IMR-90 (cell line): ENCODE results near the gene PDHB. TPM values are rescaled to one million over a fixed set of nuclear protein-coding genes. Genes with fewer than 3 reads are reported as not detected.

Experiments used
- ATAC-seq: fragments of 200-7000 bp; cut with Tn5 transposase; 2 replicates; pipeline ENCODE4 v1.9.1; 2020; ENCODE audit warnings: low read depth, mild to moderate bottlenecking, moderate library complexity
- BruUV-seq: library from RNA; stranded (reverse); fragments of 400-500 nt; replicated peaks from 2 replicates; lab custom pipeline; 2021; lab: Mats Ljungman, UMichigan
- CTCF ChIA-PET: fragments of 300-600 bp; formaldehyde crosslinking; extraction: SDS; loops from one replicate; lab custom pipeline; 2021; ENCODE audit warnings: antibody characterized with exemption; lab: Yijun Ruan, JAX
- POLR2A ChIA-PET: fragments of 300-600 bp; sonication (Branson Sonifier 250); formaldehyde crosslinking; loops from one replicate; lab custom pipeline; 2022; ENCODE audit warnings: antibody characterized with exemption; ENCODE audit not compliant: unreplicated experiment; lab: Charles Lee
- DNase-seq: peaks from one replicate; pipeline ENCODE4 v3.0.0; 2013
- H2AFZ ChIP-seq: replicated peaks from 2 replicates; pipeline ENCODE3; 2013; ENCODE audit warnings: low read length, mild to moderate bottlenecking; ENCODE audit not compliant: poor library complexity
- H2AK5ac ChIP-seq: 2 replicates; pipeline ENCODE4 v1.6.1; 2013; ENCODE audit warnings: low read depth, low read length, inconsistent platforms
- H2AK9ac ChIP-seq: replicated peaks from 2 replicates; pipeline ENCODE3; 2013; ENCODE audit warnings: mild to moderate bottlenecking, low read depth, low read length, moderate library complexity; ENCODE audit not compliant: poor library complexity
- H2BK120ac ChIP-seq: 2 replicates; pipeline ENCODE4 v1.6.1; 2013; ENCODE audit warnings: low read depth, low read length, inconsistent platforms
- H2BK15ac ChIP-seq: 3 replicates; pipeline ENCODE4 v1.6.1; 2013; ENCODE audit warnings: low read depth, low read length, inconsistent platforms
- H2BK20ac ChIP-seq: 2 replicates; pipeline ENCODE4 v1.6.1; 2013; ENCODE audit warnings: low read depth, mild to moderate bottlenecking, inconsistent platforms, low read length, moderate library complexity
- H2BK5ac ChIP-seq: 2 replicates; pipeline ENCODE4 v1.6.1; 2013; ENCODE audit warnings: mild to moderate bottlenecking, low read depth, low read length, inconsistent platforms; ENCODE audit not compliant: poor library complexity, severe bottlenecking
- H3K14ac ChIP-seq: replicated peaks from 2 replicates; pipeline ENCODE4 v1.6.1; 2013; ENCODE audit warnings: low read depth, low read length, inconsistent platforms
- H3K18ac ChIP-seq: 2 replicates; pipeline ENCODE4 v1.6.1; 2013; ENCODE audit warnings: low read depth, low read length, control low read depth
- H3K23ac ChIP-seq: 2 replicates; pipeline ENCODE4 v1.6.1; 2013; ENCODE audit warnings: low read depth, low read length, inconsistent platforms
- H3K27ac ChIP-seq: 2 replicates; pipeline ENCODE4 v1.5.1; 2013; ENCODE audit warnings: mild to moderate bottlenecking, control low read depth, low read length; ENCODE audit not compliant: insufficient read depth
- H3K27me3 ChIP-seq: 2 replicates; pipeline ENCODE4 v1.6.1; 2013; ENCODE audit warnings: low read length; ENCODE audit not compliant: control insufficient read depth, insufficient read depth
- H3K36me3 ChIP-seq: 2 replicates; pipeline ENCODE4 v1.6.1; 2013; ENCODE audit warnings: low read length, mixed read lengths; ENCODE audit not compliant: control insufficient read depth, insufficient read depth
- H3K4ac ChIP-seq: 2 replicates; pipeline ENCODE4 v1.6.1; 2013; ENCODE audit warnings: low read depth, low read length, inconsistent platforms
- H3K4me1 ChIP-seq: 2 replicates; pipeline ENCODE4 v1.6.1; 2013; ENCODE audit warnings: low read length, mixed read lengths; ENCODE audit not compliant: control insufficient read depth, insufficient read depth
- H3K4me2 ChIP-seq: 2 replicates; pipeline ENCODE4 v1.6.1; 2013; ENCODE audit warnings: low read depth, mild to moderate bottlenecking, control low read depth, low read length, moderate library complexity
- H3K4me3 ChIP-seq: 2 replicates; pipeline ENCODE4 v1.5.1; 2013; ENCODE audit warnings: low read depth, mild to moderate bottlenecking, control low read depth, low read length, moderate library complexity; ENCODE audit not compliant: insufficient read depth
- H3K56ac ChIP-seq: 2 replicates; pipeline ENCODE4 v1.6.1; 2013; ENCODE audit warnings: low read length, inconsistent platforms; ENCODE audit not compliant: insufficient read depth; ENCODE audit errors: extremely low read depth
- H3K79me1 ChIP-seq, 2 experiments: 2 replicates each; pipeline ENCODE4 v1.6.1; 2013; ENCODE audit warnings: low read length in 2 of 2, inconsistent platforms in 1 of 2, low read depth in 1 of 2
- H3K9ac ChIP-seq: 2 replicates; pipeline ENCODE4 v1.6.1; 2013; ENCODE audit warnings: low read depth, low read length, control low read depth
- H3K9me1 ChIP-seq: 2 replicates; pipeline ENCODE4 v1.6.1; 2013; ENCODE audit warnings: low read length, inconsistent platforms; ENCODE audit not compliant: insufficient read depth
- H3K9me3 ChIP-seq: 2 replicates; pipeline ENCODE4 v1.6.1; 2013; ENCODE audit warnings: low read length; ENCODE audit not compliant: control insufficient read depth, insufficient read depth
- H4K20me1 ChIP-seq: 2 replicates; pipeline ENCODE4 v1.6.1; 2013; ENCODE audit warnings: low read length, inconsistent platforms; ENCODE audit not compliant: insufficient read depth
- H4K5ac ChIP-seq: 2 replicates; pipeline ENCODE4 v1.6.1; 2013; ENCODE audit warnings: mild to moderate bottlenecking, low read depth, low read length, control low read depth
- H4K8ac ChIP-seq, 2 experiments: 2 replicates each; pipeline ENCODE4 v1.6.1; 2013; ENCODE audit warnings: low read depth in 2 of 2, low read length in 2 of 2, control low read depth in 1 of 2, inconsistent platforms in 1 of 2
- H4K91ac ChIP-seq: 2 replicates; pipeline ENCODE4 v1.6.1; 2013; ENCODE audit warnings: low read depth, low read length, inconsistent platforms; ENCODE audit not compliant: insufficient read depth
- FOS ChIP-seq: fragments of 150-350 bp; IDR thresholded peaks from 2 replicates; pipeline ENCODE4 v1.6.1; 2016; ENCODE audit warnings: low read depth, low read length
- RAD21 ChIP-seq: IDR thresholded peaks from 2 replicates; pipeline ENCODE4 v1.6.1; 2012; ENCODE audit warnings: low read length, improper control_type of control experiment
- RCOR1 ChIP-seq: IDR thresholded peaks from 2 replicates; pipeline ENCODE4 v1.6.1; 2012; ENCODE audit warnings: mild to moderate bottlenecking, low read length, improper control_type of control experiment; ENCODE audit not compliant: insufficient replicate concordance
- WGBS, 2 experiments: methylation state at CpG; one replicate each; pipeline versions ENCODE4 v1.1.5 to v1.1.7; 2013; ENCODE audit warnings: missing lambda C conversion rate in 2 of 2; ENCODE audit not compliant: insufficient read length in 1 of 2; ENCODE audit errors: extremely low coverage in 2 of 2; 5-methylcytosine and 5-hydroxymethylcytosine counted together
- dilution Hi-C: fragments of 300-500 bp; cut with HindIII; formaldehyde crosslinking; loops from one replicate; pipeline ENCODE4 v1.14.3; 2018; ENCODE audit warnings: low sequenced_read_pairs; ENCODE audit not compliant: unreplicated experiment
- in situ Hi-C: fragments of 300-500 bp; cut with MboI; formaldehyde crosslinking; loops from 3 replicates; pipeline ENCODE4 v1.14.3; 2019; ENCODE audit warnings: low sequenced_read_pairs, inconsistent platforms, mixed read lengths
- intact Hi-C: fragments of 100-400 bp; cut with micrococcal nuclease; formaldehyde crosslinking; loops from 2 replicates; pipeline ENCODE4 v1.10.0; 2022
- polyA plus RNA-seq, 3 experiments: library from polyadenylated mRNA; depleted of rRNA; stranded (reverse); fragments of >200 nt; gene quantifications; 2 replicates each; pipeline ENCODE4 v1.2.3, GENCODE V29; 2012; ENCODE audit warnings: low replicate concordance in 1 of 3
- total RNA-seq: library from RNA; depleted of rRNA; stranded (reverse); fragments of >200 nt; gene quantifications from 2 replicates; pipeline ENCODE4 v1.2.3, GENCODE V29; 2012

PDHB gene
- total and polyA plus RNA-seq, 2 of the 4 experiments (the other 2 are of a cell fraction): 69.2 to 73.5 TPM

- in situ Hi-C loops (loop anchor here (25.0 kb wide), 1 partner anchor 217 kb away; no protein-coding TSS in a partner anchor), intact Hi-C loops (no loop called here), dilution Hi-C loops (no loop called here)
- no peaks in the 10 kb centered on the region; the same call in 1 of the 2 replicates for H4K20me1 ChIP-seq
- no TSS peak for BruUV-seq
- H4K8ac ChIP-seq: no peak overlapping the region; a peak in 2 of 4 replicates
- H3K18ac ChIP-seq: no peak overlapping the region
- H4K91ac ChIP-seq: no peak overlapping the region
- H3K9me3 ChIP-seq: peaks cover 4% of the 10 kb centered on the region
- H3K14ac ChIP-seq: no peak overlapping the region
- no peak overlapping the region for H3K4me2 ChIP-seq
- H3K9ac ChIP-seq: no peak overlapping the region
- no peak overlapping the region for H2BK120ac ChIP-seq
- H2AFZ ChIP-seq: no peak overlapping the region
- peak overlapping the region; percentile 23; the same call in 1 of the 2 replicates for H2AK5ac ChIP-seq
- peaks cover 2% of the 10 kb centered on the region; the same call in 1 of the 2 replicates for H3K4me1 ChIP-seq
- peak overlapping the region; percentile 19 for H2AK9ac ChIP-seq
- WGBS, 2 experiments: no CpG with 5 or more reads among the region's 4 CpGs
- DNase-seq (peak; percentile 79), ATAC-seq (peak; percentile 81)
- H3K79me1 ChIP-seq: peaks cover 0 to 2% of the 10 kb centered on the region in 2 experiments; a peak in 1 of 4 replicates
- CTCF ChIA-PET: interaction anchor here (1.5 kb wide), 1 partner anchor 11 kb away, joined by 8 read pairs; no protein-coding TSS in a partner anchor
- H3K23ac ChIP-seq: no peak overlapping the region
- no peak for TF ChIP-seq RCOR1
- peak; percentile 40; the same call in 1 of the 2 replicates for TF ChIP-seq FOS
- TF ChIP-seq RAD21: no peak
- no peak overlapping the region for H2BK20ac ChIP-seq
- H3K4ac ChIP-seq: no peak overlapping the region; the same call in 1 of the 2 replicates
- H2BK5ac ChIP-seq: no peak overlapping the region
- POLR2A ChIA-PET: no interaction called here
- H3K27me3 ChIP-seq: no peaks in the 10 kb centered on the region
- H3K9me1 ChIP-seq: peaks cover 6% of the 10 kb centered on the region; the same call in 1 of the 2 replicates
- H4K5ac ChIP-seq: no peak overlapping the region
- H3K27ac ChIP-seq: no peak overlapping the region
- no peak overlapping the region for H3K56ac ChIP-seq
- no peak overlapping the region; the same call in 2 of the 3 replicates for H2BK15ac ChIP-seq
- peaks cover 34% of the 10 kb centered on the region for H3K36me3 ChIP-seq
- no peak overlapping the region for H3K4me3 ChIP-seq
Observed at GRCh38 chr3:58404396-58404795, 29.2 kb downstream of the PDHB start.
